HepG2 (cell line): ENCODE data around the gene CDK3. TPM values are rescaled to one million over a fixed set of nuclear protein-coding genes. Genes with fewer than 3 reads are reported as not detected.

Experiments
- ATRX ChIP-seq: sonication (generic); formaldehyde crosslinking; IDR thresholded peaks from 2 replicates; pipeline ENCODE4 v1.4.0; 2020; ENCODE audit warnings: missing genetic modification reagents, borderline replicate concordance
- FOSL1 ChIP-seq: sonication (generic); formaldehyde crosslinking; IDR thresholded peaks from 2 replicates; pipeline ENCODE4 v1.9.0; 2021; ENCODE audit warnings: missing genetic modification reagents, borderline replicate concordance
- IKZF1 ChIP-seq: fragments of 450-650 bp; IDR thresholded peaks from 2 replicates; pipeline ENCODE4 v1.7.1; 2016
- IRF2 ChIP-seq: IDR thresholded peaks from 2 replicates; pipeline ENCODE4 v1.6.1; 2018; ENCODE audit warnings: missing genetic modification reagents, missing compliant biosample characterization
- POLR2A ChIP-seq, 2 experiments: IDR thresholded peaks; 2 replicates each; pipeline ENCODE4 v1.6.1; 2011; ENCODE audit warnings: low read depth in 2 of 2, low read length in 2 of 2, mild to moderate bottlenecking in 1 of 2, moderate library complexity in 1 of 2; ENCODE audit not compliant: insufficient read depth in 1 of 2
- PRDM4 ChIP-seq: sonication (generic); formaldehyde crosslinking; IDR thresholded peaks from 2 replicates; pipeline ENCODE4 v1.9.0; 2021; ENCODE audit warnings: missing genetic modification reagents, borderline replicate concordance
- RFX5 ChIP-seq: IDR thresholded peaks from 2 replicates; pipeline ENCODE4 v1.6.1; 2011; ENCODE audit warnings: low read depth, low read length, improper control_type of control experiment
- RNF2 ChIP-seq: fragments of 450-650 bp; conservative IDR thresholded peaks from 2 replicates; pipeline ENCODE4 v1.6.1; 2016; ENCODE audit warnings: low read depth
- SP5 ChIP-seq: IDR thresholded peaks from 2 replicates; pipeline ENCODE4 v1.6.1; 2016; ENCODE audit warnings: low read depth, borderline replicate concordance
- TEAD3 ChIP-seq: optimal IDR thresholded peaks from 2 replicates; pipeline ENCODE3; 2016; ENCODE audit warnings: borderline replicate concordance
- TP53 ChIP-seq: sonication (generic); formaldehyde crosslinking; conservative IDR thresholded peaks from 2 replicates; pipeline ENCODE4 v1.4.0; 2020; ENCODE audit warnings: missing genetic modification reagents
- TRAFD1 ChIP-seq: sonication (generic); formaldehyde crosslinking; IDR thresholded peaks from 2 replicates; pipeline ENCODE4 v1.5.1; 2020; ENCODE audit warnings: missing genetic modification reagents, mild to moderate bottlenecking, borderline replicate concordance
- ZNF180 ChIP-seq: sonication (generic); formaldehyde crosslinking; IDR thresholded peaks from 2 replicates; pipeline ENCODE4 v1.4.0; 2020; ENCODE audit warnings: low read depth, missing genetic modification reagents, borderline replicate concordance
- ZNF205 ChIP-seq: IDR thresholded peaks from 2 replicates; pipeline ENCODE4 v1.6.1; 2018; ENCODE audit warnings: missing biosample characterization, missing genetic modification reagents
- ZNF230 ChIP-seq: sonication (generic); formaldehyde crosslinking; IDR thresholded peaks from 2 replicates; pipeline ENCODE4 v1.4.0; 2020; ENCODE audit warnings: mild to moderate bottlenecking, missing genetic modification reagents
- ZNF251 ChIP-seq: sonication (generic); formaldehyde crosslinking; IDR thresholded peaks from 2 replicates; pipeline ENCODE4 v1.9.0; 2021; ENCODE audit warnings: mild to moderate bottlenecking, missing genetic modification reagents
- ZNF382 ChIP-seq: sonication (generic); formaldehyde crosslinking; IDR thresholded peaks from 2 replicates; pipeline ENCODE4 v1.5.0; 2020; ENCODE audit warnings: missing genetic modification reagents, mild to moderate bottlenecking, borderline replicate concordance
- ZNF501 ChIP-seq: sonication (generic); formaldehyde crosslinking; IDR thresholded peaks from 2 replicates; pipeline ENCODE4 v1.5.1; 2020; ENCODE audit warnings: mild to moderate bottlenecking, moderate library complexity, missing genetic modification reagents
- ZNF563 ChIP-seq: sonication (generic); formaldehyde crosslinking; IDR thresholded peaks from 2 replicates; pipeline ENCODE4 v1.8.0; 2022; ENCODE audit warnings: mild to moderate bottlenecking, moderate library complexity, missing genetic modification reagents
- ZNF629 ChIP-seq: sonication (generic); formaldehyde crosslinking; conservative IDR thresholded peaks from 2 replicates; pipeline ENCODE4 v1.5.0; 2020; ENCODE audit warnings: missing genetic modification reagents
- ZNF674 ChIP-seq: sonication (generic); formaldehyde crosslinking; IDR thresholded peaks from 2 replicates; pipeline ENCODE4 v1.5.0; 2020; ENCODE audit warnings: low read depth, mild to moderate bottlenecking, missing genetic modification reagents
- polyA plus RNA-seq, 8 experiments: library from polyadenylated mRNA; depleted of rRNA in 3 of 8; stranded (reverse) in 7 of 8; unstranded in 1 of 8; fragments of >200 nt; fragmentation: Illumina TruSeq in 4 of 8; extraction: Trizol in 4 of 8; gene quantifications; 2 replicates each; pipeline versions ENCODE4 v1.2.1 to v1.2.3, GENCODE V29; 2011 to 2016; ENCODE audit warnings: low read depth in 4 of 8, missing spikeins in 1 of 8, mixed read lengths in 1 of 8; ENCODE audit not compliant: insufficient read depth in 1 of 8
- total RNA-seq, 5 experiments: library from RNA; depleted of rRNA; stranded (reverse); fragments of >200 nt; fragmentation: Illumina TruSeq; extraction: Trizol; gene quantifications; 2 replicates each; pipeline ENCODE4 v1.2.3, GENCODE V29; 2016; ENCODE audit warnings: low read depth in 1 of 5
- TF ChIP-seq, protein P1 (sequence below): sonication (generic); formaldehyde crosslinking; conservative IDR thresholded peaks from 2 replicates; pipeline ENCODE4 v1.4.0; 2020; ENCODE audit warnings: missing genetic modification reagents
- TF ChIP-seq, protein P2 (sequence below): fragments of 450-650 bp; IDR thresholded peaks from 2 replicates; pipeline ENCODE4 v1.6.1; 2017; ENCODE audit warnings: mild to moderate bottlenecking
- TF ChIP-seq, protein P3 (sequence below): sonication (generic); formaldehyde crosslinking; IDR thresholded peaks from 2 replicates; pipeline ENCODE4 v1.4.0; 2020; ENCODE audit warnings: mild to moderate bottlenecking, missing genetic modification reagents

The CDK3 gene
- total and polyA plus RNA-seq, 2 of the 13 experiments (the other 11 are each of a cell fraction or from before 2014, with no cell fraction given) = 5.8 to 11.4 TPM

GRCh38 chr17:75998327-75998795 lies 2.3 kb upstream of the CDK3 start (continued):
- TF ChIP-seq ZNF563 (CRISPR knock-in tag) (no peak), ZNF501 (peak; percentile 50; the same call in 1 of the 2 replicates), RNF2 (no peak), IKZF1 (no peak), FOSL1 (CRISPR knock-in tag) (no peak), ZNF382 (CRISPR knock-in tag) (no peak), TEAD3 (CRISPR knock-in tag) (peak; percentile 28), RFX5 (no peak), TP53 (CRISPR knock-in tag) (no peak), SP5 (0 out of 2 replicates have a peak, but pooled peaks have one; percentile 52), POLR2A (IDR thresholded peaks at IDR 0.05; ENCODE audit: insufficient read depth in 1 of 2, low read depth in 2 of 2, low read length in 2 of 2) (peak in 1 of 2 experiments; percentile 44; a peak in 1 of 4 replicates), ZNF230 (no peak), ZNF205 (CRISPR knock-in tag) (no peak), PRDM4 (no peak), ZNF674 (no peak), ZNF180 (CRISPR knock-in tag) (no peak), ATRX (CRISPR knock-in tag) (no peak), ZNF629 (CRISPR knock-in tag) (no peak), TRAFD1 (no peak), IRF2 (CRISPR knock-in tag) (no peak; the same call in 1 of the 2 replicates), ZNF251 (CRISPR knock-in tag) (peak; percentile 42; the same call in 1 of the 2 replicates)
- TF ChIP-seq, protein P1, sequence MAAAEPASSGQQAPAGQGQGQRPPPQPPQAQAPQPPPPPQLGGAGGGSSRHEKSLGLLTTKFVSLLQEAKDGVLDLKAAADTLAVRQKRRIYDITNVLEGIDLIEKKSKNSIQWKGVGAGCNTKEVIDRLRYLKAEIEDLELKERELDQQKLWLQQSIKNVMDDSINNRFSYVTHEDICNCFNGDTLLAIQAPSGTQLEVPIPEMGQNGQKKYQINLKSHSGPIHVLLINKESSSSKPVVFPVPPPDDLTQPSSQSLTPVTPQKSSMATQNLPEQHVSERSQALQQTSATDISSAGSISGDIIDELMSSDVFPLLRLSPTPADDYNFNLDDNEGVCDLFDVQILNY (CRISPR knock-in tag) = no peak
- TF ChIP-seq, protein P2, sequence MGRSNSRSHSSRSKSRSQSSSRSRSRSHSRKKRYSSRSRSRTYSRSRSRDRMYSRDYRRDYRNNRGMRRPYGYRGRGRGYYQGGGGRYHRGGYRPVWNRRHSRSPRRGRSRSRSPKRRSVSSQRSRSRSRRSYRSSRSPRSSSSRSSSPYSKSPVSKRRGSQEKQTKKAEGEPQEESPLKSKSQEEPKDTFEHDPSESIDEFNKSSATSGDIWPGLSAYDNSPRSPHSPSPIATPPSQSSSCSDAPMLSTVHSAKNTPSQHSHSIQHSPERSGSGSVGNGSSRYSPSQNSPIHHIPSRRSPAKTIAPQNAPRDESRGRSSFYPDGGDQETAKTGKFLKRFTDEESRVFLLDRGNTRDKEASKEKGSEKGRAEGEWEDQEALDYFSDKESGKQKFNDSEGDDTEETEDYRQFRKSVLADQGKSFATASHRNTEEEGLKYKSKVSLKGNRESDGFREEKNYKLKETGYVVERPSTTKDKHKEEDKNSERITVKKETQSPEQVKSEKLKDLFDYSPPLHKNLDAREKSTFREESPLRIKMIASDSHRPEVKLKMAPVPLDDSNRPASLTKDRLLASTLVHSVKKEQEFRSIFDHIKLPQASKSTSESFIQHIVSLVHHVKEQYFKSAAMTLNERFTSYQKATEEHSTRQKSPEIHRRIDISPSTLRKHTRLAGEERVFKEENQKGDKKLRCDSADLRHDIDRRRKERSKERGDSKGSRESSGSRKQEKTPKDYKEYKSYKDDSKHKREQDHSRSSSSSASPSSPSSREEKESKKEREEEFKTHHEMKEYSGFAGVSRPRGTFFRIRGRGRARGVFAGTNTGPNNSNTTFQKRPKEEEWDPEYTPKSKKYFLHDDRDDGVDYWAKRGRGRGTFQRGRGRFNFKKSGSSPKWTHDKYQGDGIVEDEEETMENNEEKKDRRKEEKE = no peak
- TF ChIP-seq, protein P3, sequence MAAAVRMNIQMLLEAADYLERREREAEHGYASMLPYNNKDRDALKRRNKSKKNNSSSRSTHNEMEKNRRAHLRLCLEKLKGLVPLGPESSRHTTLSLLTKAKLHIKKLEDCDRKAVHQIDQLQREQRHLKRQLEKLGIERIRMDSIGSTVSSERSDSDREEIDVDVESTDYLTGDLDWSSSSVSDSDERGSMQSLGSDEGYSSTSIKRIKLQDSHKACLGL (CRISPR knock-in tag) = no peak
